HPDE6-E6E7 (cell line): ENCODE data around the gene DNAJC9.
A peak's percentile ranks its signal among the peaks of the same experiment; 100 is the strongest.

Experiments used
- DNase-seq: peaks from one replicate; pipeline ENCODE4 v3.0.0; 2011; ENCODE audit warnings: missing footprints; ENCODE audit errors: extremely low spot score

The DNAJC9 gene

GRCh38 chr10:73238990-73239566 is 8.0 kb downstream of the DNAJC9 start:
- no peak for DNase-seq

- DNase-seq, result no peak
Observed at GRCh38 chr10:73234695-73235094, 12.4 kb downstream of the DNAJC9 start.

- DNase-seq, result no peak
Observed at GRCh38 chr10:73233883-73234282, 13.2 kb downstream of the DNAJC9 start.

- DNase-seq, result no peak
Observed at GRCh38 chr10:73232887-73233286, 14.2 kb downstream of the DNAJC9 start.

GRCh38 chr10:73229567-73229966 is 17.5 kb downstream of the DNAJC9 start:
- DNase-seq, result no peak

GRCh38 chr10:73228247-73228646 is 18.8 kb downstream of the DNAJC9 start:
- DNase-seq, result no peak

GRCh38 chr10:73226663-73227062 is 20.4 kb downstream of the DNAJC9 start:
- DNase-seq, result no peak

GRCh38 chr10:73225518-73225917 is 21.5 kb downstream of the DNAJC9 start:
- DNase-seq, result no peak

- DNase-seq, result no peak
Observed at GRCh38 chr10:73220989-73221388, 26.1 kb downstream of the DNAJC9 start.

GRCh38 chr10:73219384-73219783 is 27.7 kb downstream of the DNAJC9 start:
- no peak for DNase-seq

- peak; percentile 10 for DNase-seq
Observed at GRCh38 chr10:73218431-73219191, 28.4 kb downstream of the DNAJC9 start.

- DNase-seq, result no peak
Observed at GRCh38 chr10:73217628-73218027, 29.4 kb downstream of the DNAJC9 start.

- DNase-seq, result no peak
Observed at GRCh38 chr10:73215749-73216148, 31.3 kb downstream of the DNAJC9 start.

GRCh38 chr10:73211106-73211811 is 35.8 kb downstream of the DNAJC9 start:
- DNase-seq, result no peak

- no peak for DNase-seq
Observed at GRCh38 chr10:73210395-73211105, 36.5 kb downstream of the DNAJC9 start.

- peak; percentile 60 for DNase-seq
Observed at GRCh38 chr10:73209705-73210104, 37.4 kb downstream of the DNAJC9 start.

- no peak for DNase-seq
Observed at GRCh38 chr10:73207883-73208282, 39.2 kb downstream of the DNAJC9 start.

- no peak for DNase-seq
Observed at GRCh38 chr10:73206385-73206784, 40.7 kb downstream of the DNAJC9 start.

GRCh38 chr10:73205890-73206289 is 41.2 kb downstream of the DNAJC9 start:
- no peak for DNase-seq

- no peak for DNase-seq
Observed at GRCh38 chr10:73205081-73205480, 42.0 kb downstream of the DNAJC9 start.
